Aorta (tissue), 5 donors: ENCODE measurements around the gene MFN2. TPM values are rescaled to one million over a fixed set of nuclear protein-coding genes. Genes with fewer than 3 reads are reported as not detected.

Experiments used
- ATAC-seq: fragments of 200-7000 bp; cut with Tn5 transposase; one replicate; pipeline ENCODE4 v1.9.1; 2022; ENCODE audit warnings: moderate library complexity; ENCODE audit not compliant: low FRiP score
- DNase-seq, 2 donors: peaks; one replicate each; pipeline ENCODE4 v3.0.0-alpha.2; 2020
- H3K27ac ChIP-seq, 2 donors: one replicate each; pipeline ENCODE4 v1.5.1; 2013; ENCODE audit warnings: low read length in 2 of 2, mild to moderate bottlenecking in 2 of 2, moderate library complexity in 2 of 2, control low read depth in 1 of 2, inconsistent platforms in 1 of 2, low read depth in 1 of 2
- H3K27me3 ChIP-seq, 2 donors: one replicate each; pipeline ENCODE4 v1.6.1; 2013; ENCODE audit warnings: control low read depth in 1 of 2, low read length in 1 of 2, mild to moderate bottlenecking in 1 of 2, moderate library complexity in 1 of 2; ENCODE audit not compliant: insufficient read depth in 2 of 2, control insufficient read depth in 1 of 2
- H3K36me3 ChIP-seq, 2 donors: one replicate each; pipeline ENCODE4 v1.6.1; 2013; ENCODE audit warnings: control low read depth in 1 of 2, low read length in 1 of 2, mild to moderate bottlenecking in 1 of 2; ENCODE audit not compliant: insufficient read depth in 2 of 2, control insufficient read depth in 1 of 2
- H3K4me1 ChIP-seq, 2 donors: one replicate each; pipeline ENCODE4 v1.6.1; 2013; ENCODE audit warnings: low read length in 2 of 2, control low read depth in 1 of 2, mild to moderate bottlenecking in 1 of 2, moderate library complexity in 1 of 2; ENCODE audit not compliant: insufficient read depth in 2 of 2, control insufficient read depth in 1 of 2
- H3K4me3 ChIP-seq, 2 donors: one replicate each; pipeline ENCODE4 v1.5.1; 2013; ENCODE audit warnings: low read length in 2 of 2, control low read depth in 1 of 2, mild to moderate bottlenecking in 1 of 2
- H3K9me3 ChIP-seq: one replicate; pipeline ENCODE4 v1.6.1; 2013; ENCODE audit warnings: mild to moderate bottlenecking, low read length; ENCODE audit not compliant: control insufficient read depth
- WGBS, 2 donors: extraction: QIAGEN DNeasy Blood & Tissue Kit; methylation state at CpG; one replicate each; pipeline ENCODE4 v1.1.7; 2013; 5-methylcytosine and 5-hydroxymethylcytosine counted together
- intact Hi-C, 2 donors: fragments of 100-400 bp; cut with DNase I; formaldehyde crosslinking; loops; one replicate each; pipeline versions ENCODE4 v1.14.2 to v1.15.0; 2022
- polyA plus RNA-seq, 2 donors: library from polyadenylated mRNA; stranded (reverse); fragments of 200-250 nt; gene quantifications; one replicate each; pipeline ENCODE4 v1.2.3, GENCODE V29; 2013
- total RNA-seq, 2 donors: library from RNA; stranded (reverse); fragmentation: NEBNext Ultra II Directional; extraction: Animal tissue kit (Norgen Biotek cat#: 25700); gene quantifications; one replicate each; pipeline ENCODE4 v1.2.1, GENCODE V29; 2021
- donor health status: healthy with polysubstance abuse.
- donor health status: Bipolar disorder and iron deficiency.
- donor health status: DM: no; HTN: no; CAD: no.
- donor health status: DM: no; HTN: no; CAD: no.
- donor health status: DM: yes; HTN: yes; CAD: no.

The MFN2 gene
- total and polyA plus RNA-seq, 4 donors, result 22.4 to 57.1 (median 45.2) TPM

- 54 to 66% methylated on average over 6 of the region's 6 CpGs for WGBS, 2 donors
Measured at GRCh38 chr1:11967028-11967547, 13.2 kb upstream of the MFN2 start.

GRCh38 chr1:11970441-11971185 lies 9.6 kb upstream of the MFN2 start:
- H3K27ac ChIP-seq, result no peak overlapping the region

More at GRCh38 chr1:11967028-11967547, 13.2 kb upstream of the MFN2 start:
- H3K36me3 ChIP-seq, result peaks cover 0 to 3% of the 10 kb centered on the region in 2 donors
- ATAC-seq (peak; percentile 17), DNase-seq (no peak)
- H3K9me3 ChIP-seq, result no peaks in the 10 kb centered on the region
- no peaks in the 10 kb centered on the region for H3K27me3 ChIP-seq
- H3K27ac ChIP-seq, result no peak overlapping the region
- intact Hi-C loops, result loop anchor here (5.0 kb wide), 1 partner anchor 130 kb away; no protein-coding TSS in a partner anchor
- no peaks in the 10 kb centered on the region for H3K4me1 ChIP-seq
- H3K4me3 ChIP-seq, result no peak overlapping the region

GRCh38 chr1:11977625-11978024 lies 2.6 kb upstream of the MFN2 start:
- peaks cover 0 to 3% of the 10 kb centered on the region in 2 donors for H3K36me3 ChIP-seq
- no peak for DNase-seq
- no peak for ATAC-seq
- H3K27me3 ChIP-seq, result no peaks in the 10 kb centered on the region
- 65 to 69% methylated on average over 3 of the region's 3 CpGs for WGBS, 2 donors
- no peak overlapping the region for H3K27ac ChIP-seq
- H3K4me1 ChIP-seq, result no peaks in the 10 kb centered on the region
- no peaks in the 10 kb centered on the region for H3K9me3 ChIP-seq
- intact Hi-C loops, result loop anchor here in 1 of 2 donors (10.0 kb wide), 1 partner anchor 63 kb away; no protein-coding TSS in a partner anchor
- no peak overlapping the region for H3K4me3 ChIP-seq

More at GRCh38 chr1:11970441-11971185, 9.6 kb upstream of the MFN2 start:
- H3K4me3 ChIP-seq, result no peak overlapping the region
- no peaks in the 10 kb centered on the region for H3K4me1 ChIP-seq
- peaks cover 2 to 3% of the 10 kb centered on the region in 2 donors for H3K36me3 ChIP-seq
- H3K27me3 ChIP-seq, result no peaks in the 10 kb centered on the region
- WGBS, 2 donors, result 89 to 91% methylated on average over 17 of the region's 17 CpGs
- intact Hi-C loops, result loop anchor here in 1 of 2 donors (10.0 kb wide), 1 partner anchor 56 kb away; no protein-coding TSS in a partner anchor
- H3K9me3 ChIP-seq, result no peaks in the 10 kb centered on the region
- ATAC-seq (no peak), DNase-seq (no peak)

DNA sequence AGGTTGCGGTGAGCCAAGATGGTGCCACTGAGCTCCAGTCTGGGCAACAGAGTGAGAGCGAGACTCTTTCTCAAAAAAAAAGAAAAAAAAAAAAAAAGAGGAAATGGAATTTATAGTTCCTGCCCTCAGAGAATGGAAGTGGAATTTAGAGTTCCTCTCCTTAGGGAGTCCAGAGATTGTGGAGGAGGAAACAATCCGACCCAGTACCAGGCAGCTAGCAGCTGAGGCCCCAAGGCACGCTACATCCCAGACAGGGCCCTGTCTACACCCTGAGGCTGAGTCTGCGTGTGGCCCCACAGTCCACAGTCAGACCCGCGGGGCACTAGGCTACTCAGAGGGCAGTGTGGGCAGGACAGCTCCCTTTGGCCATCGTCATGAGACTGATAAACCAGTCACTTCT lies 1.9 kb upstream of the MFN2 start:
- Histone ChIP-seq H3K27ac (no peak overlapping the region), H3K27me3 (no peaks in the 10 kb centered on the region), H3K4me3 (no peak overlapping the region), H3K9me3 (no peaks in the 10 kb centered on the region), H3K4me1 (no peaks in the 10 kb centered on the region), H3K36me3 (peaks cover 0 to 3% of the 10 kb centered on the region in 2 donors)
- WGBS, 2 donors, result 84 to 87% methylated on average over 8 of the region's 8 CpGs
- intact Hi-C loops, result loop anchor here in 1 of 2 donors (10.0 kb wide), 1 partner anchor 64 kb away; no protein-coding TSS in a partner anchor
- DNase-seq, result no peak
- ATAC-seq, result no peak

- no peaks in the 10 kb centered on the region for H3K9me3 ChIP-seq
- DNase-seq (peak; percentile 69 to 84), ATAC-seq (peak; percentile 61)
- intact Hi-C loops, result loop anchor here in 1 of 2 donors (10.0 kb wide), 1 partner anchor 64 kb away; no protein-coding TSS in a partner anchor
- H3K27ac ChIP-seq, result peak overlapping the region in 1 of 2 donors; percentile 61
- H3K36me3 ChIP-seq, result no peaks in the 10 kb centered on the region
- no peaks in the 10 kb centered on the region for H3K4me1 ChIP-seq
- no peaks in the 10 kb centered on the region for H3K27me3 ChIP-seq
- H3K4me3 ChIP-seq, result peak overlapping the region; percentile 12 to 74
- 34 to 38% methylated on average over 29 of the region's 29 CpGs for WGBS, 2 donors
Measured at GRCh38 chr1:11979028-11979850, 1.0 kb upstream of the MFN2 start.

- Histone ChIP-seq H3K36me3 (no peaks in the 10 kb centered on the region), H3K4me1 (no peaks in the 10 kb centered on the region)
Measured at GRCh38 chr1:11980676-11980972, 380 bp downstream of the MFN2 start.

DNA sequence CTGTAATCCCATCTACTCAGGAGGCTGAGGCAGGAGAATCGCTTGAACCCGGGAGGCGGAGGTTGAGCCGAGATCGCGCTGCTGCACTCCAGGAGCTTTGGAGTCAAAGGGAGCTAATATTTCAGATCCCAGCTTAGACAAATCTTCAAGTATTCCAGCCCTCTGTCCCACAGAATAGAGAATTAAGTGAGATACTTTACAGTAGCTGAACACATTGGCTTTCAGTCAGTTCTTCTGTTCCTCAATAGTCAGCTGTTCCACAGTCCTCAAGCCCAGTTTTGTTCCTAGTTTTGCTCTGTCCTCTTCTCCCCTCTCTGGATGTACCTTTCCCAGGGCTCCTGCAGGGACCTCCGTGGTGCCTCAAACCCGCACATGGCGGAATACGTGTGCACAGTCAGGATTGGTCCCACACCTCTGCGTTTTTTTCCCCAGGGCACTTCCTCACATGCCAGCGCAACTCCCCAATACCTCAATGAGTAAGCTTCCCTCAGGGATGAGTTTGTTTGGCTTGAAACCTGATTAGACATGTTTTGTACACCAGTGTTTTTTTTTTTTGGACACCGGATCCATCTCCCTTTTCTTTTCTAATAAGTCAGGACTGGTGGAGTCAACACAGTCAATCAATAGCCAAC lies 1.2 kb downstream of the MFN2 start:
- H3K27ac ChIP-seq, result no peak overlapping the region
- 84 to 85% methylated on average over 13 of the region's 13 CpGs for WGBS, 2 donors
- H3K36me3 ChIP-seq, result no peaks in the 10 kb centered on the region
- DNase-seq, result no peak
- intact Hi-C loops, result loop anchor here in 1 of 2 donors (5.0 kb wide), 2 partner anchors 44 to 144 kb away; no protein-coding TSS in a partner anchor
- H3K9me3 ChIP-seq, result no peaks in the 10 kb centered on the region
- no peak for ATAC-seq
- H3K27me3 ChIP-seq, result no peaks in the 10 kb centered on the region
- no peak overlapping the region for H3K4me3 ChIP-seq
- no peaks in the 10 kb centered on the region for H3K4me1 ChIP-seq

More at GRCh38 chr1:11980676-11980972, 380 bp downstream of the MFN2 start:
- DNase-seq (no peak), ATAC-seq (no peak)
- 1 to 2% methylated on average over 12 of the region's 12 CpGs for WGBS, 2 donors
- Histone ChIP-seq H3K9me3 (no peaks in the 10 kb centered on the region), H3K27ac (peak overlapping the region; percentile 14 to 32), H3K4me3 (peak overlapping the region; percentile 61 to 74), H3K27me3 (no peaks in the 10 kb centered on the region)
- intact Hi-C loops, result loop anchor here in 1 of 2 donors (5.0 kb wide), 2 partner anchors 43 to 143 kb away; no protein-coding TSS in a partner anchor

- DNase-seq, result no peak
- no peak for ATAC-seq
- intact Hi-C loops, result loop anchor here in 1 of 2 donors (5.0 kb wide), 2 partner anchors 45 to 145 kb away; no protein-coding TSS in a partner anchor
- H3K4me3 ChIP-seq, result no peak overlapping the region
- H3K36me3 ChIP-seq, result no peaks in the 10 kb centered on the region
- no peaks in the 10 kb centered on the region for H3K4me1 ChIP-seq
- H3K27me3 ChIP-seq, result no peaks in the 10 kb centered on the region
- H3K9me3 ChIP-seq, result no peaks in the 10 kb centered on the region
- no peak overlapping the region for H3K27ac ChIP-seq
- WGBS, 2 donors, result 56 to 76% methylated on average over 3 of the region's 3 CpGs
Measured at GRCh38 chr1:11982010-11982392, 1.8 kb downstream of the MFN2 start.
